ENCODE measurements around the gene PLXND1.

DNA sequence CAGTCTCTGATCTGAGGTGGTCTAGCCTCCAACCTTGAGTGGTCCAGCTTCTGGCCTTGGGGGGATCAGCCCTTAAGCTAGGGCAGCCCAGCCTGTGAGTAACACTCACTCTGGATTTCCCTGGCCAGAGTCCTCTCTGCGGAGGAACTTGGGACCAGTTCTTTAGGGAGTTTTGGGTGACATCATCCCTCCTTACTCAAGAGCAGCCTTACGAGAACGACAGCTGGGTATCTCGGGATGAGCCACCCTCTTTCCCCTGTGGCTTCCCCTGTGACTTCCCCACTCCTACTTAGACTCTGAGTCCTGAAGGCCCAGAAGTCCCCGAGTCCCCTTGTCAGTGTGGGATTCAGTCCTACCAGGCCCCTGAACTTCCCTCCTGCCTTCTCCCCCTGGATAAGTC is 10.2 kb upstream of the PLXND1 start:
- TF ChIP-seq EZH2 (IDR thresholded peaks at IDR 0.05) (no peak), EZH2phosphoT487 (IDR thresholded peaks at IDR 0.05) (no peak)
- TF ChIP-seq, protein P1, sequence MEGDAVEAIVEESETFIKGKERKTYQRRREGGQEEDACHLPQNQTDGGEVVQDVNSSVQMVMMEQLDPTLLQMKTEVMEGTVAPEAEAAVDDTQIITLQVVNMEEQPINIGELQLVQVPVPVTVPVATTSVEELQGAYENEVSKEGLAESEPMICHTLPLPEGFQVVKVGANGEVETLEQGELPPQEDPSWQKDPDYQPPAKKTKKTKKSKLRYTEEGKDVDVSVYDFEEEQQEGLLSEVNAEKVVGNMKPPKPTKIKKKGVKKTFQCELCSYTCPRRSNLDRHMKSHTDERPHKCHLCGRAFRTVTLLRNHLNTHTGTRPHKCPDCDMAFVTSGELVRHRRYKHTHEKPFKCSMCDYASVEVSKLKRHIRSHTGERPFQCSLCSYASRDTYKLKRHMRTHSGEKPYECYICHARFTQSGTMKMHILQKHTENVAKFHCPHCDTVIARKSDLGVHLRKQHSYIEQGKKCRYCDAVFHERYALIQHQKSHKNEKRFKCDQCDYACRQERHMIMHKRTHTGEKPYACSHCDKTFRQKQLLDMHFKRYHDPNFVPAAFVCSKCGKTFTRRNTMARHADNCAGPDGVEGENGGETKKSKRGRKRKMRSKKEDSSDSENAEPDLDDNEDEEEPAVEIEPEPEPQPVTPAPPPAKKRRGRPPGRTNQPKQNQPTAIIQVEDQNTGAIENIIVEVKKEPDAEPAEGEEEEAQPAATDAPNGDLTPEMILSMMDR (IDR thresholded peaks at IDR 0.05): no peak

All from neural progenitor cell (in vitro differentiated cells).